Upper lobe of right lung (tissue), 1 donor: ENCODE data around the gene ASB8. TPM values are rescaled to one million over a fixed set of nuclear protein-coding genes. Genes with fewer than 3 reads are reported as not detected.
A peak's percentile ranks its signal among the peaks of the same experiment; 100 is the strongest.
"Not testable (repeated sequence)": the region's sequence is repeated elsewhere in the genome, so short reads cannot be mapped to it uniquely, and the experiment has no call there.

Experiments used
- ATAC-seq: fragments of 200-7000 bp; cut with Tn5 transposase; one replicate; pipeline ENCODE4 v1.9.1; 2020; ENCODE audit warnings: mild to moderate bottlenecking, moderate library complexity
- DNase-seq: peaks from one replicate; pipeline ENCODE4 v3.0.0-alpha.2; 2020
- H3K27ac ChIP-seq: fragments of 200-600 bp; one replicate; pipeline ENCODE4 v1.8.0; 2022
- H3K27me3 ChIP-seq: fragments of 200-600 bp; one replicate; pipeline ENCODE4 v1.8.0; 2022; ENCODE audit warnings: mild to moderate bottlenecking
- H3K36me3 ChIP-seq: fragments of 200-600 bp; one replicate; pipeline ENCODE4 v1.8.0; 2022
- H3K4me1 ChIP-seq: fragments of 200-600 bp; one replicate; pipeline ENCODE4 v1.8.0; 2022
- H3K4me3 ChIP-seq: fragments of 200-600 bp; one replicate; pipeline ENCODE4 v1.8.0; 2022; ENCODE audit warnings: mild to moderate bottlenecking
- H3K9me3 ChIP-seq: fragments of 200-600 bp; one replicate; pipeline ENCODE4 v1.8.0; 2022
- intact Hi-C: fragments of 100-400 bp; cut with DNase I; formaldehyde crosslinking; loops from one replicate; pipeline ENCODE4 v1.11.0; 2022
- total RNA-seq: library from RNA; stranded (reverse); fragmentation: NEBNext Ultra II Directional; extraction: Animal tissue kit (Norgen Biotek cat#: 25700); gene quantifications from one replicate; pipeline ENCODE4 v1.2.1, GENCODE V29; 2021
- TF ChIP-seq, protein P1 (sequence below): fragments of 200-600 bp; IDR thresholded peaks from one replicate; pipeline ENCODE4 v1.8.0; 2022; ENCODE audit warnings: antibody characterized with exemption
- donor health status: DM: no; HTN: yes; CAD: no; lungs with severe emphysema.

The ASB8 gene
- total RNA-seq, 1 donor from 2014 or later: 34.5 TPM

DNA sequence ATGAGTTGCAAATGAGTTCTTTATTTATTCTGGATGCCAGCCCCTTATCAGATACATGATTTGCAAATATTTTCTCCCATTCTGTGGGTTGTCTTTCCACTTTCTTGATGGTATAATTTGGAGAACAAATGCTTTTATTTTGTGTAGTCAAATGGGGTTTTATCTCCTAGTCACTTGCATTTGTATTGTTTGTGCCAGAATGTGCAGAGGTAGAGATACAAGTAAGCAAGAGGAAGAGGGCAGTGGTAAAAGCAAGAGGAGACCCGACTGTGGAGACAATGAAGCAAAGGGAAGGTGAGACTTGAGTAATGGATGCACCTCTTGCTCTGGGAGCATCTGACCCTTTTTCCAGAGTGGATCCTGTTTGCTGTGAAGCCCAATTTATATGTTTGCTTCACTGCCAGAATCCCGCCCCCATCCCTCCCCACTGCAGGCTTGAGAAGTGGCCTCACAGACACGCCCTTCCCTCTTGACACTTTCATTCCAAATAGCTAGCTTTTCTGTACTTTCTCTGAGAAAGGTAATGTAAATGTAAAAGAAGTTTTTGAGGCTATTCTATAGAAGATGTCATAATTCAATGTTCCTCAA is 38.9 kb downstream of the ASB8 start:
- H3K4me1 ChIP-seq: peaks cover 8% of the 10 kb centered on the region
- peak; percentile 36 for ATAC-seq
- H3K27me3 ChIP-seq: no peaks in the 10 kb centered on the region
- peak overlapping the region; percentile 68 for H3K4me3 ChIP-seq
- peak overlapping the region; percentile 1 for H3K27ac ChIP-seq
- no peaks in the 10 kb centered on the region for H3K9me3 ChIP-seq
- no peak for DNase-seq
- intact Hi-C loops: no loop called here
- peaks cover 5% of the 10 kb centered on the region for H3K36me3 ChIP-seq
- TF ChIP-seq, protein P1, sequence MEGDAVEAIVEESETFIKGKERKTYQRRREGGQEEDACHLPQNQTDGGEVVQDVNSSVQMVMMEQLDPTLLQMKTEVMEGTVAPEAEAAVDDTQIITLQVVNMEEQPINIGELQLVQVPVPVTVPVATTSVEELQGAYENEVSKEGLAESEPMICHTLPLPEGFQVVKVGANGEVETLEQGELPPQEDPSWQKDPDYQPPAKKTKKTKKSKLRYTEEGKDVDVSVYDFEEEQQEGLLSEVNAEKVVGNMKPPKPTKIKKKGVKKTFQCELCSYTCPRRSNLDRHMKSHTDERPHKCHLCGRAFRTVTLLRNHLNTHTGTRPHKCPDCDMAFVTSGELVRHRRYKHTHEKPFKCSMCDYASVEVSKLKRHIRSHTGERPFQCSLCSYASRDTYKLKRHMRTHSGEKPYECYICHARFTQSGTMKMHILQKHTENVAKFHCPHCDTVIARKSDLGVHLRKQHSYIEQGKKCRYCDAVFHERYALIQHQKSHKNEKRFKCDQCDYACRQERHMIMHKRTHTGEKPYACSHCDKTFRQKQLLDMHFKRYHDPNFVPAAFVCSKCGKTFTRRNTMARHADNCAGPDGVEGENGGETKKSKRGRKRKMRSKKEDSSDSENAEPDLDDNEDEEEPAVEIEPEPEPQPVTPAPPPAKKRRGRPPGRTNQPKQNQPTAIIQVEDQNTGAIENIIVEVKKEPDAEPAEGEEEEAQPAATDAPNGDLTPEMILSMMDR: no peak

DNA sequence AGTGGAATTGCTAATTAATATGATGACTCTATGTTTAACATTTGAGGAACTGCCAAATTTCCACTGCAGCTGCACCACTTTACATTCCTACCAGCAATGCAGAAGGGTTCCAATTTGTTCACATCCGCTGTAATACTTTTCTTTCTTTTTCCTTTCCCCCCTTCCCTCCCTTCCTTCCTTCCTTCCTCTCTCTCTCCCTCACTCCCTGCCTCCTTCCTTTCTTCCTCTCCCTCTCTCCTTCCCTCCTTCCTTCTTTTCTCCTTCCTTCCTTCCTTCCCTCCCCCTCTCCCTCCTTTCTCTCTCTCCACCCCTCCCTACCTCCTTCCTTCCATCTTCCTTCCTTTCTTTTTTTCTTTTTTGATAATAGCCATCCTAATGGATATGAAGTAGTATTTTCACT is 41.4 kb downstream of the ASB8 start:
- Histone ChIP-seq H3K27ac (no peak overlapping the region), H3K4me3 (no peak overlapping the region), H3K4me1 (peaks cover 8% of the 10 kb centered on the region), H3K27me3 (no peaks in the 10 kb centered on the region), H3K9me3 (no peaks in the 10 kb centered on the region), H3K36me3 (no peaks in the 10 kb centered on the region)
- DNase-seq: no peak
- no peak for ATAC-seq
- TF ChIP-seq, protein P1: no peak
- intact Hi-C loops: no loop called here

DNA sequence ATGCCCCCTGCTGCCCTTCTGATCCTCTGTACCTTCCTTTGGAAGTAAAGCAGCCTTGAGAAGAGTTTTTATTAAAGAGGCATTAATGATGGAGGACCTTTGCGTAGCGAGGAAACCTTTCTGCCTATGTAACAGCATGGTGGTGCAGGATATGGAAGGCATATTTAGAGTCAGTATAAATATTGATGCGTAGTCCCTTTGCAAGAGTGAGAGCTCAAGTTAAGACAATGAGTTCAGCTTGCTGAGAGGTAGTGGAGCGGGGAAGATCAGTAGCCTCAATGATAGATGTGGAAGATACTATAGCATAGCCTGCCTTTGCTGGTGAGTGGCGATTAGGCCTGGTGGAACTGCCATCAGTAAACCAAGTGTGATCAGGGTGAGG is 46.0 kb downstream of the ASB8 start:
- H3K36me3 ChIP-seq, H3K27me3 ChIP-seq, DNase-seq, H3K4me3 ChIP-seq, H3K9me3 ChIP-seq, ATAC-seq, H3K4me1 ChIP-seq, intact Hi-C loops, H3K27ac ChIP-seq: not testable (repeated sequence)

DNA sequence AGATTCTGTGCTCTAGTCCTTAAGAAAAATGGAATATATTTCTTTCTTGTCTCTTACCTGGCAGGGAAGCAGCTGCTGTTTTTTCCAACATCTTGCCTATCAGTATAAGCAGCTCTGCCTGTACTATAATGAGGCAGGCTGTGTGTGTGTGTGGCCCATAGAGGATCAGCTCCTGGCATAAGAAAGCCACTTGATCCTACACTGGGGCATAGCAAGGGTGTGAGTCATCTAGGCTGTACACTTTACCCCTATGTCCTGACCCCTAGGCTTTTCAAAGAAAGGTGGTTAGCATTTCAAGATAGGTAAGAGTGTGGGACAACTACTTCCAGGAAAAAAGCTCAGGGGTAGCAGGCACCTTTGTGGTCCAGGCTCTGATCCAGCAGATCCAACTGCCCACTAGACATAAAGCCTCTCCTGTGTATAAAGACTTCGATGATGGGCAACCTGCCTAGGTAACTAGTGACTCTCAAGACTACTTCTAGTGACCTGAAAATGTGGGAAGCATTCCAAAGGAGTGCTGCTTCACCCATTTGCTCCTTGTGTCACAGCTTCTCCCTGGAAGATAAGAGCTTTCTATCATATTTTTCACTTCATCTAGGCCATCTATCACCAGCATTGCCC is 46.5 kb downstream of the ASB8 start:
- TF ChIP-seq, protein P1: no peak
- Histone ChIP-seq H3K36me3 (no peaks in the 10 kb centered on the region), H3K27ac (no peak overlapping the region), H3K27me3 (no peaks in the 10 kb centered on the region), H3K4me3 (no peak overlapping the region), H3K9me3 (no peaks in the 10 kb centered on the region), H3K4me1 (peaks cover 8% of the 10 kb centered on the region)
- intact Hi-C loops: no loop called here
- no peak for DNase-seq
- peak; percentile 82 for ATAC-seq

DNA sequence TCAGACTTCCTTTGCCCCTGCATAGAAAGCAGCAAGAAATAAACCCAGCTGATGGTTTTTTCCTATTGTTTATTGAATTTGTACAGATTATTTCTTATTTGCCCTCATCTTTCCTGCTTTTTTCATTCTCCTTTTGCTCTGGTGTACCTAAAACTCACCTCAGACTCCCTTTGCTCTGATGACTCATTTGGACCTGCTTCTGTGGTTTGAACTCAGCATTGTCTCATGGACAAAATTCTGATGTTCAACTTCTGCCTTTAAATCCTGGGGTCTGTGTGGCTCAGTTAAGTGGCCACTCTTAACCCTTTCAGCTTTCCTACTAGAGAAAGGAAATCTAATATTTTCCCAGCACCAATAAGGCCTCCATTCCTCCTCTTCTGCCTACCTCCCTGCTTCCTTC is 47.9 kb downstream of the ASB8 start:
- H3K36me3 ChIP-seq: no peaks in the 10 kb centered on the region
- ATAC-seq (no peak), DNase-seq (no peak)
- no peak overlapping the region for H3K4me3 ChIP-seq
- intact Hi-C loops: no loop called here
- H3K27ac ChIP-seq: no peak overlapping the region
- peaks cover 16% of the 10 kb centered on the region for H3K4me1 ChIP-seq
- H3K9me3 ChIP-seq: no peaks in the 10 kb centered on the region
- TF ChIP-seq, protein P1: no peak
- no peaks in the 10 kb centered on the region for H3K27me3 ChIP-seq

DNA sequence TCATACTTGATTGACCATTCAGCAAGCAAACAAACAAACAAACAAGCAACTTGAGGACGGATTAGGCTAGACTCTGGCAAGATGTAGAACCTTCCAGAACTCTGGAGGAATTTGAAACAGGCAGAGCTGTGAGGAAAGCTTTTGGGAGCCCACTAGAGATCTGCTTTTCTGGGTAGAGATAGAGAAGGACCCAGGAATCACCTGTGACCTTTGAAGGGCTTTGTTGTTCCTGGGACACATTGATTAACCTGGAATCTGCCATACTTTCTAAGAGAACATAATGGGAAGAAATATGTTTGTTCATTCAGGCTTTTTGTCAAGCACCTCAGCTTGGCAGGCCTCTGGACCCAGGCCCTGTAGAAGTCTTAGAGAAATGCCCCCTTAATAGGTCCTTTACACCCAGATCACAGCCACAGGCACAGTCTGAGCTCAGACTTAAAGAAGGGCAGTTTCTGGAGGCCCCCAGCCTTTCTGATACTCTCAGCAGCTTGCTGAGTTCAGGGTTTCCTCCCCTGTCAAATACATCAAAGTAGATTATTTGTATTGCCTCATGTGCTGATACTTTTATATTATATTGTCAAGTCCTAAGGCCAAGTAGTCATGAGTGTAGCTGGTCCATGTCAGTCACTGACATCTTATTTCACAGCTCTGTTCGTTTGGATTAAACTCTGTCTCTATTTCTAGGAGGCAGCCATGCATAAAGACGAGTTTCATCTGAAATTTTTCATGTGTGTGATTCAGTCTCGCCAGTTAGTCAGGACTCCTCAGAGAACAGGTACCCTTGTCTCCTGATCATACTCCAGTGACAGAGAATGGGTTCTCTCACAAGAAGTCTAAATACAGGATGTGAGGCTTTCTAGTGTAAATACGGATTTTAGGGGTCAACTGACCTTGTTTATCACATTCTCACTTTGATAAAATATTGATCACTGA is 50.4 kb downstream of the ASB8 start:
- DNase-seq (no peak), ATAC-seq (no peak)
- no peaks in the 10 kb centered on the region for H3K9me3 ChIP-seq
- no peaks in the 10 kb centered on the region for H3K36me3 ChIP-seq
- H3K27ac ChIP-seq: peak overlapping the region; percentile 98
- H3K4me1 ChIP-seq: peaks cover 18% of the 10 kb centered on the region
- H3K27me3 ChIP-seq: no peaks in the 10 kb centered on the region
- TF ChIP-seq, protein P1: no peak
- intact Hi-C loops: no loop called here
- H3K4me3 ChIP-seq: peak overlapping the region; percentile 88
